NK-92 (cell line): ENCODE results near the gene KL.

Experiments used
- DNase-seq: peaks from one replicate; lab custom pipeline; 2025; ENCODE audit not compliant: unreplicated experiment; lab: John Stamatoyannopoulos, UW

KL gene

DNA sequence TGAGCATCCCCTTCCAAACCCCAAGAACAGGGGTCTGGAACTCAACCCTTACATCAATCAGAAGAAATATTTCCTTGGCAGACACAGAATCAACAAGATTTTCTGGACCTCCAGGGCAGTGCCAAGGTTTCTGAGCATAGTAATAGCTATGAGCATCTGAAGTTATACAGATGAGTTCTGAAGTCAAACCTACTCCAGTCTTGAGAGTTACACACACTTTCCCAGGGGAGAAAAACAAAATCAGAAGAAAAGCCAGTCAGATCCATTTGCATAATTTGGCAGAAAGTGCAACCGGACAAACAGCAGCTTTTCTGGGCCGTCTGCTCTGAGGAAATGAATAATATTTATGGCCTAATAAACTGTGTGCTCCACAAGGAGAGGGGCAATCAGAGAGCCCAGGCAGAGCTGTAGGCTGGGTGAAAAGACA is 93.1 kb downstream of the KL start:
- no peak for DNase-seq

DNA sequence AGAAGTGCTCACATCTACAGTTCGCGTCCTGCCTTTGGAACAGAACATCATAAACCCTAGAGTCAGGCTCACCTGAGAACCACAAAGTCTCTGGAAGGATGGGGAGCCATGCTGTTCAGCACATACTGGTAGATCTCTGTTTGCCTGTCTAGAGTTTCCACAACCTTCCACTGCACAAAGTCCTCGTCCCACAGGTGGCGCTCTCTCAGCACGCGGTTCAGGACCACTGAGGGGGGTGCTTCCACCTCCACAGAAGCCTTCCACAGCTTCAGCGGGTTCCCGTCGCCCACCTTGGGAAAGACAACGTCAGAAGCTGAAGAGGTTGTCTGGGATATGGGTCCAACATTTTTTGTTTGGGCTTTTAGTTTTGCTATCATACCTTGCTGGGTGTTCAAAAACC is 93.6 kb downstream of the KL start:
- DNase-seq = no peak

DNA sequence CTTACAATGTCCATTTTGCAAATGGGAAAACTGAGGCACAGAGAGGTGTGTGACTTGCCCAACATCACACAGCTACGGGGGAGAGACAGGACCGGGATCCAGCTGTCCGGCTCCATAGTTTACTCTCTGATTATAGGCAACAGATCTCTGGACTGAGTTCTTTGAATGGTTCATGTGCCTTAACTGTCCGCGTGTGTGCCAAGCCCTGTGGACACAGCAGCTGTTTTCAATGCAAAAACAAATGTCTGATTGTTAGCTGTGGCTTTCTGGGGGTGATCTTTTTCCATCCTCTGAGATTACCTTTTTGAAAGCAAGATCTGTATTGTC is 94.1 kb downstream of the KL start:
- DNase-seq = no peak

DNA sequence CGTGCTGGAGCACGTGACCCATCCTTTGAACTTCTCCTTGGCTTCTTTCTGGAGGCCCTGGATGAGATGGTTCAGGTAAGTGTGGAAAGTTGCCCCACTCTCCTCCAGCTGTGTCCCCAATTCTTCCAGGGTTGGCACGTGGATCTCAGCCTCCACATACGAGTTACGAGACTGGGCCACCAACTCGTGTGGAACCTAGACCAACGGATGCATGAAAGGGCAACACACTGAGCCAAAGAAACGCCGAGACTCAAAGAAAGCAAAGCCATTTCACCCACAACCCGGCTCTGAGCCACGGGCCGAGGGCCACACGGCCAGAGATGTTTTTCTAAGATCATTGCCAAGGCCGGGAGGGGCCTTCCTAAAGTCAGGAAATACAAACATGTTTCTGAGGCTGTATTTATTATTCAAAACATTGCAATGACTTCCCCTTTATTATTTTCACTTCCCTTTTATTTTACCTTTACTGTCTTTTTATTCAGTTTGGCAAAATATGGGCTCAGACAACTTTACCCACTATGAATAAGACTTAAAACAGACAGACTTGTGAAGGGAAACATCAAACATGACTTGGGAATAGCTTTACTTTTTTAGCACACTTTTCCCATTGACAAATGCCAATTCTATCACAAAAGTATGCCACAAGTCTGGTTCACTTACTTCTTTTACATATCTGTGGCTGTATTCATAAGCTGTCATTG is 94.6 kb downstream of the KL start:
- no peak for DNase-seq

DNA sequence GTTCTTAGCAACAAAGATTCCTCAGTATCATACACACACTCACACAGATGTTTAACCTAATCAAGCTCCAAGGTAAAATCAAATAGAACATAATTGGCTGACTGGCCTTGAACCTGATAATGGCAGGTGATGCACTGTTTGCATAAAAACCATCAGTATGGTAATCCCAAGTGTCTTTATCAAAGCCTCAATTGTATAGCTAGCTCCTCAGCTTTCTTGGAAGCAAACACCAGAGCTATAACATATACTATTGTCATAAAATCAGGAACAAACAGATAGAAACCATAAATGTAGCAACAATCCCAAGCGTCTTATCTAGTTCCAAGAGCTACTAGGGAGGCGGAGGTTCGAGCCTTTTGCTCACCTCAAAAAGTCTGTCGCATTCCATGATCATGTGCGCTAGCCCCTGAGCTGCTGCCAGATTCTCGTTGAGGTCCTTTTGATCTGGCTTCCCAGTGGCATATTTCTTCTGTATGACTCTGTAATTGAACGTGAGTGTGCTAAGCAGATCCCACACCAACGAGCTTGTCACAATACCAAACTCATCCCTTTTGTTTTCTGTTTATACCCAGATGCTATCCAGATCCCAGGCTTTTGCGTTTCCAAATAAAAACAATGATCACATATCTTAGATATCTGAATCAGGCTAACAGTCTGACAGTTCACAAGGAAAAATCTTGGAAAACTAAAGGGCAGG is 95.3 kb downstream of the KL start:
- no peak for DNase-seq

DNA sequence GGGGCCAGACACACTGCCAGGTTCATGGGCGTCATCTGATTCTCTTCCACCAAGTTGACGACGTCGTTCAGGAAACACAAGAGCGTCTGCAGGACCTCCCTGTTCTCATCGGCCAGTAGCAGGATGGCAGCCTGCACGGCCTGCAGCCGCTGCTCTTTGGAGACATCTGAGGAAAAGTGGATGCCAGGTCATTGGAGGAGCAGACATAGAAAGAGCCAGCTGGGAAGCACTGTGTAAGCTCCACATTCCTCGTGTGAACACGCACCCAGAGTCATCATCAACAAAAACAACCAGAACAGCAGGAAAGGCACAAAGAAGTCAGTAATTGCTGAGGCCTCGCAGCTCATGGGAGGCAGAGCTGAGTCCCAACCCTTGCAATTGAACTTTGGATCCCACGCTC is 96.5 kb downstream of the KL start:
- DNase-seq = no peak

DNA sequence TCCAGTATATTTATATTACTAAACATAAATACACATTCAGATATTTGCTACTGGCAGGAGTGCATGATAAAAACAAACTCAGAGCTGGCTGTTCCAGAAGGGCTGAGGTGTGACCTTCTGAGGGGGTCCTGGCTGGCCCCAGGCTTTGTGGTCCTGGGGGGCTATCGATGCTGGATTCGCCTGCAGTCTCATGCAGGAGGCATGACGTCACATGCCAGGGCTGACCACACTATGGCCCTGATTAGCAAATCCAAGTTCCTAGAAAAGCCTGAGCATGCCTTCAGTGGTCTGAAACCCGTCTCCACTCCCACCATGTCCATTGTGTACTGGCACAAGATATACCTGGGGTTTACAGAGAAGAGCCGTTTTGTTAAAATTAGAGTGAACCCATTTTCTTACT is 97.9 kb downstream of the KL start:
- DNase-seq = no peak

DNA sequence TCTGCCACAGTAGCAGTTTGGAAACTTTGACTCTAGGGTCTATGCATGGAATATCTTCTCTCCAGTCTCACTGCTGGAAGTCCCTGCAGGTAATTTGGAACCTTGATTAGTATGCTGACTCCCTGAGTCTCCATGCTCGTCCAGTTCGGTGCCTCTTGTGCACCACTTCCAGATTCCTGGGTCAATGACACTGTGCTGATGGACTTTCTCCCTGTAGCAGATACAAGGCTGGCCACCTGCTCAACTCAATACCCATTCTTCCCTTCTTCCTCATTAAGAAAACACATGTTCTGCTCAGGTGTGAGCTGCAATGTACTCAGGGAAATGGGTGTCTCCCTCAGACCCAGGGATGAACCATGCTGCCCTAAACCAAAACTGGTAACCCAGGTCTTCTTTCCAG is 99.1 kb downstream of the KL start:
- no peak for DNase-seq
